Forelimb muscle (tissue), 1 donor: ENCODE measurements around the gene CD320. TPM values are rescaled to one million over a fixed set of nuclear protein-coding genes. Genes with fewer than 3 reads are reported as not detected.
A peak's percentile ranks its signal among the peaks of the same experiment; 100 is the strongest.
"Not testable (repeated sequence)": the region's sequence is repeated elsewhere in the genome, so short reads cannot be mapped to it uniquely, and the experiment has no call there.

Source experiments
- DNase-seq: peaks from one replicate; pipeline ENCODE4 v3.0.0-alpha.2; 2013; ENCODE audit warnings: low read depth
- polyA plus RNA-seq: library from polyadenylated mRNA; unstranded; fragments of 120-200 nt; gene quantifications from one replicate; pipeline ENCODE4 v1.2.1, GENCODE V29; 2013; ENCODE audit not compliant: insufficient read length

Gene CD320
- polyA plus RNA-seq, 1 donor = 23.5 TPM

GRCh38 chr19:8333767-8334457 lies 25.8 kb upstream of the CD320 start:
- no peak for DNase-seq

DNA sequence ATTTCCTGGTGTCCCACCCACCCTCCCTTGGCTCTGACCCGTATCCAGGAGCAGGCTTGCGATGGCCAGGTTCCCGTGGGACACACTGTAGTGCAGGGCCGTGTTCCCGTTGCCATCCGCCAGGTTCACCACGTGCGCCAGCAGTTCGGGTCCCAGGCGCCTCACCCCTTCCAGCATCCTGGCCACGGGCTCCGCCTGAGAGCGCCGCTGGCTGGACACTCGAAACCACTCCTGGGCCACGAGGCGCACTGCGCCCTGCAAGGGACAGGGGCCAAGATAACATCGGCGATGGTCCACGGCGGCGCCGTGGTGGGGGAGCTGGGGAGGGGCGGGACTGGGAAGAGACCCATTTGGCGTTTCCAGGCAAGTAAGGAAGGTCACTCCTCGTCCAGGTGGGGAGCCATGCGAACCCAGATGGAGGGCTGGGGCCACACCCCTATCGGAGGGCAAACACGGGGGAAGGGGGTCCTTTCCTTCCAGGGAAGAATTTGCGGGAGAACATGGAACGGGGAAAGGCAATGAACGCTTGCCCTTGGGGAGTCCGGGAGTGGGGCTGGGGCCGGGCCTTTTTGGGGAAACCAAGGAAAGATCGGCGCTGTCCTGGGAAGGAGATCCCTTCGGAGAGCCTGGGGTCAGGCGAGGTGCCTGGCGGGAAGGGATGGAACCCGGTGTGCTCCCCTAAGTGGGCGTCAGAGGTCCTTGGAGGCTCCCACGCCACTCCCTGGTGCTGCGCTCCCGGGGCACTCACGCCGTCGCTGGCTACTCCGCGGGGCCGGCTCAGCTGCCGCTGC lies 25.0 kb upstream of the CD320 start:
- DNase-seq = no peak

DNA sequence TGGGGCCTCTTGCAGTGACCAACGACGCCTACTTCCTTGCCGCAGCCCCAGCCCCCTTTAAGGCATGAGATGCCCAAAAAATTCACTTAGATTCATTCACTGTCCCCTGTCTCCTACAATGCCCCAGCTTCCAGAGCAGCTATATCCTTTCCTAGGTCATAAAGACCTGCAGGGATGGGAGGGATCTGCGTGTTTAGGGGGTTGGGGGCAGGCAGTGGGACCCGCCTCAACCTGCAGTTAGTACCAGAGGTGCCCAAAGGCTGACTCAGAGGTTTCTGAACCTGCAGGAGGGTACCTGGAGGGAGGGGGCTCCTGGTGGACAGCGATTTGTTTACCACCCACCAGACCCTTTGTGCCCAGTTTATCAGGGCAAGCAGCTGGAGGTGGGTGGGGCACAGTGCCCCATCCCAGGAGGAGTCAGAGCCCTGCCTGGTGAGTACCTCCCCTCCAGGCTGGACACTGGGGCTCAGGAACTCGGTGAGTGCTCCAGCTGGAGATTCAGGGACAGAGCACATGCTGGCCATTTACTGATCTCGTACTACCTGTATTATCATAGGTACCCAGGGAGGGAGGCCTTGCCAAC lies 23.2 kb upstream of the CD320 start:
- DNase-seq = no peak

DNA sequence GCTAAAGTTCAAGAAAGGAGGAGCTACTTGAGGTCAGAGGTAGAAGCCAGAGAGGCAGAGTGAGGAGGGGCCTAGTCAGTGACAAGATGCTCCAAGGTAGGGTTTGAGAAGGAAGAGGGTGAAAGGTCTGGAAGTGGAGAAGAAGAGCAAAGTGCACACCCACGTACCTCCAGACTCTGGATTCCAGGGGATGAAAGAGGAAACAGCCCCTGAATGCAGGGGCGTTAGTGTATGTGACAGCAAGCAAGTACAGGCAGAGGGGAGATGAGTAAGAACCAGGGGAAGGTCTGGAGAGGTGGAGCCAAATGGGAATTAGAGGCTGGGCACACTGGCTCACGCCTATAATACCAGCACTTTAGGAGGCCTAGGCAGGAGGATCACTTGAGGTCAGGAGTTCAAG lies 21.8 kb upstream of the CD320 start:
- DNase-seq = no peak

GRCh38 chr19:8325454-8325853 lies 17.3 kb upstream of the CD320 start:
- DNase-seq = no peak

- no peak for DNase-seq
Observed at GRCh38 chr19:8324186-8325050, 16.3 kb upstream of the CD320 start.

- DNase-seq = no peak
Observed at GRCh38 chr19:8323781-8324185, 15.6 kb upstream of the CD320 start.

GRCh38 chr19:8322638-8322997 lies 14.5 kb upstream of the CD320 start:
- no peak for DNase-seq

- no peak for DNase-seq
Observed at GRCh38 chr19:8321986-8322637, 14.0 kb upstream of the CD320 start.

DNA sequence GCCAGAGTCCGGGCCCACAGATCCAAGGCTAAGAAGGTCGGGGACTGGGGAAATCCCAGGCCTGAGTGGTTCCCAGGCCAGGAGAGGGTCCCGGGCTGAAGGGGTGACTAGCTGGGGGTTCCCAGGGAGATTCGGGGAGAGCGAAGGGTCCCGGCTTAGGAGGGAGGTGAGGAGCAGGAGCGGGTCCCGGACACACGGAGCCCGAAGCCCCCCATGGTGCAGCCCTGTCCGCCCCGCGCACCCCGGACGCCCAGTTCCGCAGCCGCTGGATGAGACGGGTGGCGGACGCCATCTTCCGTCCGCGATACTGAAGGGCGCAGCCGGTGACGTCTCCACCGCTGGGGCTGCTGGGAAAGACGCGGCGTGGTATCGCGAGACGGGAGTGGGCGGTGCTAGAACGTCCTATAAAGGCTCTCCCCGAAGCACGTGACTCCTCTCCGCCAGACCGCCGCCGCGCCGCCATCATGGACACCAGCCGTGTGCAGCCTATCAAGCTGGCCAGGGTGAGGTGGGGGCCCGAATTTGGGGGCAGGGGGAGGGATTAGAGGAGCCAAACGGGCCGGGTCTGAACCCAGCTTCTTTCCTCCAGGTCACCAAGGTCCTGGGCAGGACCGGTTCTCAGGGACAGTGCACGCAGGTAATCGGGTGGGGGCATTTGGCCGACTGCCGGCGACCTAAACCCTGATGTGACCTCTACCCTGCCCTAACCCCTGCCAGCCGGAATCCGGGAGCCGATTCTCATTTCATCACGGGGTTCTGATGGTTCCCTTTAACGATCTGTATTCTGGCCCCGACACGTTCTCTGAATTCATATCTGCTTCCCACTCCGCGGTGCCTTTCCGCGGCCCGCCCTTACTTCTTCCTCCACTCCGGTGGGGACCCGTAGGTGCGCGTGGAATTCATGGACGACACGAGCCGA lies 13.2 kb upstream of the CD320 start, which contains the start of the genes NDUFA7 and RPS28:
Gene NDUFA7 (minus strand): TSS at position 309 of the 919 bp plus-strand sequence. CDS start 17 bp downstream, at position 292.
Gene RPS28 (plus strand): TSS at position 430 of the 919 bp plus-strand sequence. CDS start 35 bp downstream, at position 465.
- DNase-seq = peak; percentile 95

GRCh38 chr19:8320564-8321066 lies 12.5 kb upstream of the CD320 start:
- DNase-seq = no peak

DNA sequence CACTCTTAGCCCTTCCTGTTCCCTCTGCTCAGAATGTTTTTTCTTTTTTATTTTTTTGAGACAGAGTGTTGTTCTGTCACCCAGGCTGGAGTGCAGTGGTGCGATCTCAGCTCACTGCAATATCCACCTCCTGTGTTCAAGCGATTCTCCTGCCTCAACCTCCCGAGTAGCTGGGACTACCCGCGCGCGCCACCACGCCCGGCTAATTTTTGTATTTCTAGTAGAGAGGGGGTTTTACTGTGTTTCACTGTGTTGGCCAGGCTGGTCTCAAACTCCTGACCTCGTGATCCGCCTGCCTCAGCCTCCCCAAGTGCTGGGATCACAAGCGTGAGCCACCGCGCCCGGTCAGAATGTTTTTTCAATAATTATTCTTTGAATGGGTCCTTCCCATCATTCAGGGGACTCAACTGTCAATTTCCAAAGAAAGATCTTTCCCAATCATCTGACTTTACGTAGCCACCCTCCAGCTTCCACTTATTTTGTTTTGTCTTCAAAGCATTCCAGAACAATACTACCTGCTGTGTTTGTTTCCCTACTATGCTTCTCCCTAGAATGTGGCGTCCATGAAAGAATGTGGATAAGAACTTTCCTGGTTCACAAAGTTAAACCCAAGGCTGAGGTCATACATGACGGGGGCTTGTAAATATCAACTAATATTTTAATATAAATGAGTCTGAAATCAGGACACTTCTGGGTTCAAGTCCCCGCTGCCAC lies 11.8 kb upstream of the CD320 start:
- DNase-seq = no peak

GRCh38 chr19:8318835-8319234 lies 10.7 kb upstream of the CD320 start:
- not testable (repeated sequence) for DNase-seq

- no peak for DNase-seq
Observed at GRCh38 chr19:8316351-8317125, 8.4 kb upstream of the CD320 start.

DNA sequence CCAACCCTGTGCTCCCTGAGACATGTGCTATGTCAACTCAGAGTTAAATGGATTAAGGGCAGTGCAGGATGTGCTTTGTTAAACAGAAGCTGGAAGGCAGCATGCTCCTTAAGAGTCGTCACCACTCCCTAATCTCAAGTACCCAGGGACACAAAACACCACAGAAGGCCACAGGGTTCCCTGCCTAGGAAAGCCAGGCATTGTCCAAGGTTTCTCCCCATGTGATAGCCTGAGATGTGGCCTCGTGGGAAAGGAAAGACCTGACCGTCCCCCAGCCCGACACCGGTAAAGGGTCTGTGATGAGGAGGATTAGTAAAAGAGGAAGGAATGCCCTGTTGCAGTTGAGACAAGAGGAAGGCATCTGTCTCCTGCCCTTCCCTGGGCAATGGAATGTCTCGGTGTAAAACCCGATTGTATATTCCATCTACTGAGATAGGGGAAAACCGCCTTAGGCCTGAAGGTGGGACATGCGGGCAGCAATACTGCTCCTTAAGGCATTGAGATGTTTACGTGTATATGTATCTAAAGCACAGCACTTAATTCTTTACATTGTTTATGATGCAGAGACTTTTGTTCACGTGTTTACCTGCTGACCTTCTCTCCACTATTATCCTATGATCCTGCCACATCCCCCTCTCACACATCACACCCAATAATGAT lies 7.0 kb upstream of the CD320 start:
- not testable (repeated sequence) for DNase-seq

DNA sequence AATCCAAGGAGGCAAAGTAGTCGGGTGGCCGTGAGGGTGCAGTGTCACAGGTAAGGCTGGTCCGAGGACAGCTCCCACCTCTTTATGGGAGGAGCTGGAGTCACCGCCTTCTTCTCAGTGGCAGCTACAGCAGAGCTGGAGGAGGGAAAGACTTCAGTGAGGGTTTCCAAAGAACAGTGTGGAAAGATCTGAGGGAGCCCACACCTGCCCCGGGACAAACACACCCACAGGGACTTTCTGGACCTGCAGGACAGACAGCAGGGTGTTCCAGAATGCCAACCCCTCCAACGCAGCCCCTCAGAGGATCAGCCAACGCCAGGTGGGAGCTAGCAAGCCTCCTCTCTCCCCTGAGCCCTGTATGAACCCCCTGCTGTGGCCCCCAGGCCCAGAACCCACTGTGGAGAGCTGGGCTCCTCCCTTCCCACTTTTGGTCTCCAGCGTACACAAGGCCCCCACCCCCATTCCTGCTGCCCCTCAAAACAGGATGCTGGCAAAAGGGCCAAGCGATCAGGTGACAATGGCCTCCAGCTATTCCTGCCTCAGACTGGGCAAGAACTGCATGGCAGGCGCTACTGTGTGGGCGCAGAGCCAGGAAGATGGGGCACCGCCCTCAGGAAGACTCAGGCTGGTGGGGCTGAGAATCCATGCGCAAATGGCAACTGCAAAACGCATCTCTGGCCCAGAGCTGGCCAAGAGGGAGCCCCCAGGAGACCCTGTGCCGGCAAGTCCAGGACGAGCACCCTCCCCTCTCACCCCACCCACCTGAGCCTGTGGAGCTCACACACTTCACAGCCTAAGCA lies 3.5 kb upstream of the CD320 start:
- DNase-seq = no peak
